K562 (cell line): ENCODE measurements around the gene FAM114A1. TPM values are rescaled to one million over a fixed set of nuclear protein-coding genes. Genes with fewer than 3 reads are reported as not detected.

Experiments used
- ATAC-seq: fragments of 200-7000 bp; cut with Tn5 transposase; 3 replicates; pipeline ENCODE4 v1.9.1; 2020; ENCODE audit warnings: moderate library complexity
- BruUV-seq: library from RNA; stranded (reverse); fragments of 400-500 nt; replicated peaks from 2 replicates; lab custom pipeline; 2021; lab: Mats Ljungman, UMichigan
- CTCF ChIA-PET: fragments of 300-600 bp; formaldehyde crosslinking; extraction: SDS; loops from one replicate; lab custom pipeline; 2021; ENCODE audit warnings: low intra/inter-chr PET ratio; lab: Yijun Ruan, JAX
- POLR2A ChIA-PET: fragments of 300-600, 350-650 bp; sonication (Branson Sonifier 250); formaldehyde crosslinking; extraction: SDS; loops from one replicate; lab custom pipeline; 2021; ENCODE audit warnings: antibody characterized with exemption, inconsistent platforms; lab: Yijun Ruan, JAX
- DNase-seq, 4 experiments: peaks; one replicate each; pipeline versions ENCODE4 v3.0.0 to v3.0.0-alpha.2; 2011 to 2018; ENCODE audit warnings: low spot score in 3 of 4, mixed read lengths in 3 of 4; ENCODE audit errors: extremely low read depth in 1 of 4
- FAIRE-seq: peaks from 2 replicates; lab custom pipeline; 2011; peaks lifted over from hg19 to GRCh38; lab: Jason Lieb, UNC
- H2AFZ ChIP-seq: 2 replicates; pipeline ENCODE4 v1.6.0; 2011; ENCODE audit warnings: low read depth, low read length, control low read depth, inconsistent platforms
- H3K27ac ChIP-seq: fragments of 200-600 bp; 3 replicates; pipeline ENCODE4 v1.8.0; 2011; ENCODE audit warnings: low read depth, mild to moderate bottlenecking, control low read depth, inconsistent platforms, low read length, moderate library complexity, mixed read lengths; ENCODE audit errors: extremely low read depth
- H3K27me3 ChIP-seq, 2 experiments: fragments of 300-600 bp in 1 of 2; 2 replicates in 1 of 2; 3 replicates in 1 of 2; pipeline versions ENCODE4 v1.6.0 to v1.8.0; 2011; ENCODE audit warnings: inconsistent platforms in 2 of 2, low read length in 2 of 2, mild to moderate bottlenecking in 1 of 2, mixed read lengths in 1 of 2, moderate library complexity in 1 of 2; ENCODE audit not compliant: control insufficient read depth in 2 of 2, insufficient read depth in 2 of 2
- H3K36me3 ChIP-seq: fragments of 300-600 bp; 3 replicates; pipeline ENCODE4 v1.8.0; 2011; ENCODE audit warnings: mild to moderate bottlenecking, low read length, inconsistent platforms; ENCODE audit not compliant: control insufficient read depth, insufficient read depth
- H3K4me1 ChIP-seq, 2 experiments: fragments of 200-600 bp in 1 of 2; replicated peaks in 1 of 2; 2 replicates in 1 of 2; 3 replicates in 1 of 2; pipeline versions ENCODE4 v1.5.1 to v1.8.0; 2011; ENCODE audit warnings: inconsistent platforms in 2 of 2, low read length in 2 of 2, mild to moderate bottlenecking in 1 of 2, mixed read lengths in 1 of 2, moderate library complexity in 1 of 2; ENCODE audit not compliant: control insufficient read depth in 2 of 2, insufficient read depth in 2 of 2
- H3K4me2 ChIP-seq: 2 replicates; pipeline ENCODE4 v1.6.1; 2011; ENCODE audit warnings: low read length, control low read depth, inconsistent platforms, mixed read lengths; ENCODE audit not compliant: insufficient read depth
- H3K4me3 ChIP-seq: fragments of 200-600 bp; sonication (generic), shearing (Covaris generic); 2 replicates; pipeline ENCODE4 v1.5.1; 2016; ENCODE audit warnings: control low read depth, inconsistent platforms
- H3K79me2 ChIP-seq: fragments of 200-600 bp; 3 replicates; pipeline ENCODE4 v1.8.0; 2011; ENCODE audit warnings: low read length, inconsistent platforms; ENCODE audit not compliant: control insufficient read depth, insufficient read depth
- H3K9ac ChIP-seq, 2 experiments: 2 replicates each; pipeline versions ENCODE4 v1.6.0 to v1.6.1; 2011; ENCODE audit warnings: low read depth in 2 of 2, low read length in 2 of 2, control low read depth in 1 of 2, inconsistent platforms in 1 of 2, mild to moderate bottlenecking in 1 of 2, mixed read lengths in 1 of 2; ENCODE audit not compliant: insufficient read depth in 1 of 2
- H3K9me1 ChIP-seq: one replicate; pipeline ENCODE4 v1.6.0; 2011; ENCODE audit warnings: inconsistent platforms, mild to moderate bottlenecking, low read length, moderate library complexity; ENCODE audit not compliant: control insufficient read depth, insufficient read depth
- H3K9me3 ChIP-seq: replicated peaks from 2 replicates; pipeline ENCODE4 v1.5.1; 2011; ENCODE audit warnings: low read depth, low read length, inconsistent platforms; ENCODE audit not compliant: control insufficient read depth, insufficient read depth
- H4K20me1 ChIP-seq: replicated peaks from 2 replicates; pipeline ENCODE4 v1.6.1; 2011; ENCODE audit warnings: low read length, inconsistent platforms, mixed read lengths; ENCODE audit not compliant: control insufficient read depth, insufficient read depth
- ASH1L ChIP-seq: fragments of 450-650 bp; IDR thresholded peaks from 2 replicates; pipeline ENCODE4 v1.6.1; 2018; ENCODE audit warnings: borderline replicate concordance, mild to moderate bottlenecking, low read depth; ENCODE audit not compliant: partially characterized antibody
- E2F3 ChIP-seq: fragments of 250-450 bp; sonication (Bioruptor Pico); IDR thresholded peaks from 2 replicates; pipeline ENCODE4 v1.4.0; 2020; ENCODE audit warnings: mild to moderate bottlenecking
- SRSF7 ChIP-seq: fragments of 200-400 bp; formaldehyde crosslinking; optimal IDR thresholded peaks from 2 replicates; pipeline ENCODE3; 2017; ENCODE audit warnings: mild to moderate bottlenecking, low read depth, low read length
- YY1 ChIP-seq, 3 experiments: IDR thresholded peaks; 2 replicates each; pipeline ENCODE4 v1.6.1; 2011; ENCODE audit warnings: low read length in 2 of 3, mild to moderate bottlenecking in 2 of 3, moderate library complexity in 2 of 3, borderline replicate concordance in 1 of 3, control low read depth in 1 of 3, low read depth in 1 of 3; ENCODE audit not compliant: insufficient read depth in 3 of 3, insufficient replicate concordance in 2 of 3, control insufficient read depth in 1 of 3, insufficient read length in 1 of 3; ENCODE audit errors: extremely low read depth in 1 of 3
- ZFX ChIP-seq: sonication (generic); formaldehyde crosslinking; IDR thresholded peaks from 2 replicates; pipeline ENCODE4 v1.8.0; 2022; ENCODE audit warnings: mild to moderate bottlenecking, missing genetic modification reagents, moderate library complexity
- ZNF282 ChIP-seq: sonication (generic); formaldehyde crosslinking; IDR thresholded peaks from 2 replicates; pipeline ENCODE4 v1.8.1; 2023; ENCODE audit warnings: missing genetic modification reagents
- ZNF561 ChIP-seq: fragments of 450-650 bp; formaldehyde crosslinking; conservative IDR thresholded peaks from 2 replicates; pipeline ENCODE4 v1.4.0; 2020; ENCODE audit warnings: mild to moderate bottlenecking, moderate library complexity
- ZNF764 ChIP-seq: fragments of 250-450 bp; sonication (Bioruptor Pico); IDR thresholded peaks from 2 replicates; pipeline ENCODE4 v1.4.0; 2020; ENCODE audit warnings: low read depth, mild to moderate bottlenecking, moderate library complexity
- WGBS: fragments of 100-300 bp; shearing (Covaris generic); methylation state at CpG from one replicate; pipeline ENCODE4 v1.1.6; 2016; ENCODE audit warnings: low coverage, mixed read lengths; ENCODE audit not compliant: insufficient coverage; ENCODE audit errors: missing lambda C conversion rate; 5-methylcytosine and 5-hydroxymethylcytosine counted together
- in situ Hi-C: fragments of 300-500 bp; cut with MboI; formaldehyde crosslinking; loops from 4 replicates; pipeline ENCODE4 v1.15.0; 2018; ENCODE audit warnings: inconsistent platforms, mixed read lengths
- intact Hi-C: fragments of 100-400 bp; cut with micrococcal nuclease; formaldehyde crosslinking; loops from 2 replicates; pipeline ENCODE4 v1.14.2; 2022
- polyA plus RNA-seq, 8 experiments: library from polyadenylated mRNA; depleted of rRNA in 4 of 8; stranded (reverse) in 5 of 8; unstranded in 3 of 8; fragments of >200 nt; fragmentation: Nextera tagmentation in 2 of 8; fragmentation: Illumina TruSeq in 1 of 8; extraction: Ambion mirVana in 2 of 8; extraction: Trizol in 1 of 8; gene quantifications; 2 replicates each; pipeline versions ENCODE4 v1.2.1 to v1.2.3, GENCODE V29; 2011 to 2014; ENCODE audit warnings: inconsistent platforms in 1 of 8, missing spikeins in 1 of 8
- total RNA-seq, 7 experiments: library from RNA; depleted of rRNA in 6 of 7; stranded (reverse); fragments of >200 nt in 6 of 7; fragmentation: Illumina TruSeq in 2 of 7; extraction: Trizol in 2 of 7; gene quantifications; 2 replicates each; pipeline versions ENCODE4 v1.2.1 to v1.2.3, GENCODE V29; 2011 to 2021; ENCODE audit warnings: low replicate concordance in 1 of 7
- TF ChIP-seq, protein P1 (sequence below): fragments of 250-450 bp; sonication (Bioruptor Pico); IDR thresholded peaks from 2 replicates; pipeline ENCODE4 v1.5.0; 2021; ENCODE audit warnings: mild to moderate bottlenecking, borderline replicate concordance
- TF ChIP-seq, protein P2 (sequence below): fragments of 200-800 bp; sonication (Bioruptor generic); IDR thresholded peaks from 2 replicates; pipeline ENCODE4 v1.6.1; 2017; ENCODE audit warnings: missing genetic modification characterization, missing compliant biosample characterization
- TF ChIP-seq, protein P3 (sequence below): fragments of 250-450 bp; sonication (Bioruptor Pico); IDR thresholded peaks from 2 replicates; pipeline ENCODE4 v1.8.0; 2022; ENCODE audit warnings: moderate library complexity, mild to moderate bottlenecking, inconsistent platforms

The FAM114A1 gene
- total and polyA plus RNA-seq, 9 of the 15 experiments (the other 6 are each of a cell fraction or from before 2014, with no cell fraction given), result 1.8 to 12.0 (median 4.3) TPM

DNA sequence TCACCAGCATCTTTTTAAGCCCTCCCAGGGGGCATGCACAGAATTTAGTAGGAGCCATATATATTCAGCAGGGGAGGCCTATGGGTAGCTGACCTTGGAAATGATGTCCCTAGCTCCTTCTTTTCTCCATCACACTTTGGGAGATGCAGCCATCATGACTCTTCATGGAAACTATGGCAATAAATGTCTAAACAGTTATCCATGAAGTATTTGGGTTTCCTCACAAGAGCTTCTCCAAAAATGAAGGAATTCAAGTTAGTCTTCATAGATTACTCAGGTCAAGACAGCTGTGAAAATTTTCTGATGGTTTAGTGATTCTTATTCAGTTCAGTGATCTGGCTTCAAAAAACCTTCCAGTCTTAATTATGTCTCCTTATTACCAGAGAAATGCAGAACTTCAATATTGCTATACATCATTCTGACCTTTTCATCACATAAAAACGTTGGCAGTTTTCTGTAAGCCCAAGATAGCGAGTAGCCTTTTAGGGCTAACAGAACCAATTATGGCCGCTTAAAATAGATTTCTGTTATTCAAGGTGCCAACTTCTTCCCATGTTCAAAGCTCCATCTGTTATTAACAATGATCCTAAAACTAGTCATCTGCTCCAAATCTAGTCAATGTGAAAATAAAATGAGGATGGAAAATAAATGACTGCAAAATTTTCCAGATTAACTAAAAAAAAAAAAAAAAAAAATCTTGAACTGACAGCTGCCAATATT is 112.1 kb downstream of the FAM114A1 start:
- Histone ChIP-seq H3K4me3 (no peak overlapping the region), H3K27me3 (no peaks in the 10 kb centered on the region), H3K9me3 (no peaks in the 10 kb centered on the region), H2AFZ (no peak overlapping the region), H3K9me1 (no peaks in the 10 kb centered on the region), H3K36me3 (no peaks in the 10 kb centered on the region), H3K4me1 (no peaks in the 10 kb centered on the region; a peak in 1 of 5 replicates), H4K20me1 (no peaks in the 10 kb centered on the region), H3K9ac (no peak overlapping the region), H3K79me2 (no peaks in the 10 kb centered on the region), H3K27ac (no peak overlapping the region), H3K4me2 (no peak overlapping the region)
- FAIRE-seq (no peak), DNase-seq (no peak), ATAC-seq (no peak)
- 52% methylated on average over 3 of the region's 3 CpGs for WGBS
- in situ Hi-C loops (no loop called here), intact Hi-C loops (no loop called here)
- ChIA-PET POLR2A (interaction anchor here (0.8 kb wide), 1 partner anchor 9 kb away, joined by 3 read pairs; no protein-coding TSS in a partner anchor), CTCF (no interaction called here)
- BruUV-seq, result no TSS peak
- no peak for TF ChIP-seq YY1 (IDR thresholded peaks at IDR 0.05; ENCODE audit: borderline replicate concordance in 1 of 3, control insufficient read depth in 1 of 3, extremely low read depth in 1 of 3, insufficient read depth in 3 of 3, insufficient read length in 1 of 3, insufficient replicate concordance in 2 of 3, low read depth in 1 of 3, low read length in 2 of 3)
- no peak for TF ChIP-seq ZNF764 (CRISPR knock-in tag)
- TF ChIP-seq SRSF7, result no peak
- no peak for TF ChIP-seq ZFX (CRISPR knock-in tag)
- TF ChIP-seq, protein P1, sequence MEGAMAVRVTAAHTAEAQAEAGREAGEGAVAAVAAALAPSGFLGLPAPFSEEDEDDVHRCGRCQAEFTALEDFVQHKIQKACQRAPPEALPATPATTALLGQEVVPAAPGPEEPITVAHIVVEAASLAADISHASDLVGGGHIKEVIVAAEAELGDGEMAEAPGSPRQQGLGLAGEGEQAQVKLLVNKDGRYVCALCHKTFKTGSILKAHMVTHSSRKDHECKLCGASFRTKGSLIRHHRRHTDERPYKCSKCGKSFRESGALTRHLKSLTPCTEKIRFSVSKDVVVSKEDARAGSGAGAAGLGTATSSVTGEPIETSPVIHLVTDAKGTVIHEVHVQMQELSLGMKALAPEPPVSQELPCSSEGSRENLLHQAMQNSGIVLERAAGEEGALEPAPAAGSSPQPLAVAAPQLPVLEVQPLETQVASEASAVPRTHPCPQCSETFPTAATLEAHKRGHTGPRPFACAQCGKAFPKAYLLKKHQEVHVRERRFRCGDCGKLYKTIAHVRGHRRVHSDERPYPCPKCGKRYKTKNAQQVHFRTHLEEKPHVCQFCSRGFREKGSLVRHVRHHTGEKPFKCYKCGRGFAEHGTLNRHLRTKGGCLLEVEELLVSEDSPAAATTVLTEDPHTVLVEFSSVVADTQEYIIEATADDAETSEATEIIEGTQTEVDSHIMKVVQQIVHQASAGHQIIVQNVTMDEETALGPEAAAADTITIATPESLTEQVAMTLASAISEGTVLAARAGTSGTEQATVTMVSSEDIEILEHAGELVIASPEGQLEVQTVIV (CRISPR knock-in tag), result no peak
- no peak for TF ChIP-seq ZNF561 (CRISPR knock-in tag)
- TF ChIP-seq E2F3 (CRISPR knock-in tag), result no peak
- TF ChIP-seq ASH1L, result no peak
- TF ChIP-seq, protein P2, sequence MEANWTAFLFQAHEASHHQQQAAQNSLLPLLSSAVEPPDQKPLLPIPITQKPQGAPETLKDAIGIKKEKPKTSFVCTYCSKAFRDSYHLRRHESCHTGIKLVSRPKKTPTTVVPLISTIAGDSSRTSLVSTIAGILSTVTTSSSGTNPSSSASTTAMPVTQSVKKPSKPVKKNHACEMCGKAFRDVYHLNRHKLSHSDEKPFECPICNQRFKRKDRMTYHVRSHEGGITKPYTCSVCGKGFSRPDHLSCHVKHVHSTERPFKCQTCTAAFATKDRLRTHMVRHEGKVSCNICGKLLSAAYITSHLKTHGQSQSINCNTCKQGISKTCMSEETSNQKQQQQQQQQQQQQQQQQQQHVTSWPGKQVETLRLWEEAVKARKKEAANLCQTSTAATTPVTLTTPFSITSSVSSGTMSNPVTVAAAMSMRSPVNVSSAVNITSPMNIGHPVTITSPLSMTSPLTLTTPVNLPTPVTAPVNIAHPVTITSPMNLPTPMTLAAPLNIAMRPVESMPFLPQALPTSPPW (CRISPR knock-in tag), result no peak
- TF ChIP-seq ZNF282 (CRISPR knock-in tag), result no peak
- TF ChIP-seq, protein P3, sequence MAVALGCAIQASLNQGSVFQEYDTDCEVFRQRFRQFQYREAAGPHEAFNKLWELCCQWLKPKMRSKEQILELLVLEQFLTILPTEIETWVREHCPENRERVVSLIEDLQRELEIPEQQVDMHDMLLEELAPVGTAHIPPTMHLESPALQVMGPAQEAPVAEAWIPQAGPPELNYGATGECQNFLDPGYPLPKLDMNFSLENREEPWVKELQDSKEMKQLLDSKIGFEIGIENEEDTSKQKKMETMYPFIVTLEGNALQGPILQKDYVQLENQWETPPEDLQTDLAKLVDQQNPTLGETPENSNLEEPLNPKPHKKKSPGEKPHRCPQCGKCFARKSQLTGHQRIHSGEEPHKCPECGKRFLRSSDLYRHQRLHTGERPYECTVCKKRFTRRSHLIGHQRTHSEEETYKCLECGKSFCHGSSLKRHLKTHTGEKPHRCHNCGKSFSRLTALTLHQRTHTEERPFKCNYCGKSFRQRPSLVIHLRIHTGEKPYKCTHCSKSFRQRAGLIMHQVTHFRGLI (CRISPR knock-in tag), result no peak
